ENCODE results near the gene C9orf72. TPM values are rescaled to one million over a fixed set of nuclear protein-coding genes. Genes with fewer than 3 reads are reported as not detected.

Gene C9orf72
- total and polyA plus RNA-seq, 2 of the 8 experiments (the other 6 are each of a cell fraction or from before 2014, with no cell fraction given) = 7.2 to 17.5 TPM

GRCh38 chr9:27566118-27566517 is 7.2 kb downstream of the C9orf72 start (continued):
- TF ChIP-seq KDM5A (IDR thresholded peaks at IDR 0.05; ENCODE audit: low read length) = no peak
- TF ChIP-seq POU5F1 (IDR thresholded peaks at IDR 0.05; ENCODE audit: low read depth, low read length) = no peak
- TF ChIP-seq SIRT6 (IDR thresholded peaks at IDR 0.05; ENCODE audit: low read length) = no peak
